Common myeloid progenitor, CD34-positive (primary cell): ENCODE results near the gene MEGF6.
"Not testable (repeated sequence)": the region's sequence is repeated elsewhere in the genome, so short reads cannot be mapped to it uniquely, and the experiment has no call there.

ENCODE experiments used
- CTCF ChIA-PET: fragments of 350-600 bp; sonication (Branson Sonifier 250); formaldehyde crosslinking; loops from one replicate; lab custom pipeline; 2021; ENCODE audit warnings: antibody characterized with exemption; lab: Charles Lee
- POLR2A ChIA-PET: fragments of 350-600 bp; sonication (Branson Sonifier 250); formaldehyde crosslinking; loops from one replicate; lab custom pipeline; 2021; ENCODE audit warnings: antibody characterized with exemption; lab: Charles Lee
- DNase-seq, 3 donors: peaks; one replicate each; pipeline versions ENCODE4 v3.0.0 to v3.0.0-alpha.2; 2013
- H3K27ac ChIP-seq, 2 experiments: 1 replicate in 1 of 2; 2 replicates in 1 of 2; pipeline ENCODE4 v1.7.0; 2013; ENCODE audit warnings: inconsistent platforms in 2 of 2, low read length in 2 of 2, mild to moderate bottlenecking in 2 of 2, low read depth in 1 of 2, moderate library complexity in 1 of 2; ENCODE audit not compliant: severe bottlenecking in 2 of 2, insufficient read depth in 1 of 2, poor library complexity in 1 of 2
- H3K27me3 ChIP-seq, 5 experiments: replicated peaks in 2 of 5; 1 replicate in 3 of 5; 2 replicates in 2 of 5; pipeline versions ENCODE4 v1.6.1 to v1.7.0; 2013; ENCODE audit warnings: low read length in 4 of 5, mild to moderate bottlenecking in 2 of 5, moderate library complexity in 2 of 5, inconsistent platforms in 1 of 5; ENCODE audit not compliant: insufficient read depth in 5 of 5, control insufficient read depth in 4 of 5
- H3K36me3 ChIP-seq, 4 experiments: 1 replicate in 2 of 4; 2 replicates in 2 of 4; pipeline versions ENCODE4 v1.6.1 to v1.7.0; 2013; ENCODE audit warnings: low read length in 3 of 4, control low read depth in 1 of 4, mild to moderate bottlenecking in 1 of 4; ENCODE audit not compliant: control insufficient read depth in 4 of 4, insufficient read depth in 4 of 4
- H3K4me1 ChIP-seq, 4 experiments: 1 replicate in 3 of 4; 2 replicates in 1 of 4; pipeline versions ENCODE4 v1.6.1 to v1.7.1; 2013; ENCODE audit warnings: low read length in 3 of 4, mild to moderate bottlenecking in 3 of 4, control low read depth in 1 of 4, inconsistent platforms in 1 of 4, moderate library complexity in 1 of 4; ENCODE audit not compliant: control insufficient read depth in 4 of 4, insufficient read depth in 4 of 4; ENCODE audit errors: control extremely low read depth in 1 of 4
- H3K4me3 ChIP-seq, 7 experiments: 1 replicate in 4 of 7; 2 replicates in 3 of 7; pipeline versions ENCODE4 v1.5.1 to v1.7.0; 2013; ENCODE audit warnings: mild to moderate bottlenecking in 7 of 7, low read length in 6 of 7, moderate library complexity in 6 of 7, inconsistent platforms in 2 of 7, low read depth in 2 of 7, control low read depth in 1 of 7; ENCODE audit not compliant: insufficient read depth in 4 of 7, control insufficient read depth in 1 of 7; ENCODE audit errors: extremely low read depth in 1 of 7
- H3K9me3 ChIP-seq, 5 experiments: 1 replicate in 4 of 5; 2 replicates in 1 of 5; pipeline versions ENCODE4 v1.6.1 to v1.7.1; 2013; ENCODE audit warnings: low read length in 4 of 5, mild to moderate bottlenecking in 2 of 5, inconsistent platforms in 1 of 5, low read depth in 1 of 5, moderate library complexity in 1 of 5; ENCODE audit not compliant: control insufficient read depth in 4 of 5, insufficient read depth in 2 of 5; ENCODE audit errors: control extremely low read depth in 1 of 5
- WGBS: methylation state at CpG from one replicate; pipeline ENCODE4 v1.1.5; 2013; ENCODE audit not compliant: insufficient coverage; 5-methylcytosine and 5-hydroxymethylcytosine counted together

MEGF6 gene

GRCh38 chr1:3575515-3575914 lies 35.8 kb downstream of the MEGF6 start:
- H3K4me3 ChIP-seq, POLR2A ChIA-PET, H3K27me3 ChIP-seq, H3K4me1 ChIP-seq, H3K9me3 ChIP-seq, CTCF ChIA-PET, H3K27ac ChIP-seq, DNase-seq: not testable (repeated sequence)
- H3K36me3 ChIP-seq = peaks cover 2 to 42% (median 34%) of the 10 kb centered on the region in 4 experiments
- 100% methylated on average over 4 of the region's 6 CpGs for WGBS

GRCh38 chr1:3573500-3573899 lies 37.8 kb downstream of the MEGF6 start:
- CTCF ChIA-PET = interaction anchor here (1.5 kb wide), 1 partner anchor 42 kb away, joined by 4 read pairs; no protein-coding TSS in a partner anchor
- WGBS = 98% methylated on average over 5 of the region's 9 CpGs

DNA sequence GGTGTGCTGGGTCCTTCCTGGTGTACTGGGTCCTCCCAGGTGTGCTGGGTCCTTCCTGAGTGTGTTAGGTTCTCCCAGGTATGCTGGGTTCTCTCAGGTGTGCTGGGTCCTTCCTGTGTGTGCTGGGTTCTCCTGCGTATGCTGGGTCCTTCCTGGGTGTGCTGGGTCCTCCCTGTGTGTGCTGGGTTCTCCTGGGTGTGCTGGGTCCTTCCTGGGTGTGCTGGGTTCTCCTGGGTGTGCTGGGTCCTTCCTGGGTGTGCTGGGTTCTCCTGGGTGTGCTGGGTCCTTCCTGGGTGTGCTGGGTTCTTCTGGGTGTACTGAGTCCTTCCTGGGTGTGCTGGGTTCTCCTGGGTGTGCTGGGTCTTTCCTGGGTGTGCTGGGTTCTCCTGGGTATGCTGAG lies 38.7 kb downstream of the MEGF6 start:
- H3K4me1 ChIP-seq, DNase-seq, H3K4me3 ChIP-seq, H3K9me3 ChIP-seq, H3K27ac ChIP-seq, H3K27me3 ChIP-seq, POLR2A ChIA-PET: not testable (repeated sequence)
- H3K36me3 ChIP-seq = peaks cover 0 to 29% (median 22%) of the 10 kb centered on the region in 4 experiments
- WGBS = 90% methylated on average over 1 of the region's 1 CpG
- CTCF ChIA-PET = interaction anchor here (1.5 kb wide), 1 partner anchor 43 kb away, joined by 4 read pairs; no protein-coding TSS in a partner anchor

More at GRCh38 chr1:3573500-3573899, 37.8 kb downstream of the MEGF6 start:
- Histone ChIP-seq H3K36me3 (peaks cover under 1 to 30% (median 24%) of the 10 kb centered on the region in 4 experiments), H3K27ac (no peak overlapping the region), H3K27me3 (no peaks in the 10 kb centered on the region), H3K4me3 (no peak overlapping the region), H3K9me3 (no peaks in the 10 kb centered on the region), H3K4me1 (no peaks in the 10 kb centered on the region)
- POLR2A ChIA-PET = no interaction called here
- no peak for DNase-seq

GRCh38 chr1:3571263-3571662 lies 40.0 kb downstream of the MEGF6 start:
- Histone ChIP-seq H3K9me3 (no peaks in the 10 kb centered on the region), H3K27me3 (no peaks in the 10 kb centered on the region), H3K36me3 (peaks cover 0 to 29% (median 23%) of the 10 kb centered on the region in 4 experiments), H3K4me3 (no peak overlapping the region), H3K4me1 (no peaks in the 10 kb centered on the region), H3K27ac (no peak overlapping the region)
- POLR2A ChIA-PET = no interaction called here
- CTCF ChIA-PET = no interaction called here
- 94% methylated on average over 6 of the region's 6 CpGs for WGBS
- DNase-seq = no peak

DNA sequence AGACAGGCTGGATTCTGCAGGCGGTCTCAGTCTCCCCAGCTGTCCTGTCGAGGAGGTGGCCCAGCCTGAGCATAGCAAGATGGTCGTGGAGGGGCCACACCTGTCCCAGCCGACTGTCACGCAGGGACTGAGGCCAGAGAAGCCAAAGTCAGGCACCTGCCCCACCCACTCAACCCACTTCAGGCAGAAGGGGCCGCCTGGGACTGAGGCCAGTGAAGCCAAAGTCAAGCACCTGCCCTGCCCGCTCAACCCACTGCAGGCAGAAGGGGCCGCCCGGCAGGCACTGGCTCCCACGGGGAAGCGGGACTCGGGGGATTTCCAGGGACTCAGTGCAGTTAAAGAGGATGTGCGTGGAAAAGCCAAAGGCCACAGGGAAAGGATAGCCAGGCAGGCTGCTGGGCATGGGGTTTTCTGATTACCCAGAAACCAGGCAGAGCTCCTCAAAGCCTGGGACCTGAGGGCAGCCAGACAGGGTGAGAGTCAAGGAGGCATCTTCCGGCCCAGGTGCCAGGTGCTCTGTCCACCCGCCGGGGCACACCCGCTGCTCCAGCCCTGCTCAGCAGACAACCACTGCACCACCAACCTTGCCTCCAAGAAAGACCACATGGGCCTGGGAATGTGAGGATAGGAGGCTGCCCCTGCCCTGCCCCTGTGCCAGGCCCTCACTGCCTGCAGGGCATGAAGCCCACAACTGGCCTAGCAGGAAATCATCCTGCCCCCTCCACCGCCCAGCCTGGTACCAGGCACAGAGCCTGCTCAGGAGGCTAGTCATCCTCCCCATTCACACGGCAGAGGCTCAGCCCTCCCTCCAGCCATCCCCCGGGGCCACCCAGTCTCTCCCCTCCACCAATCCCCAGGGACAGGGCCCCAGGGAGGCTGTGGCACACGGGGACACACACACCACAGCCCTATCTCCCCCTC lies 41.0 kb downstream of the MEGF6 start:
- ChIA-PET CTCF (no interaction called here), POLR2A (no interaction called here)
- Histone ChIP-seq H3K9me3 (no peaks in the 10 kb centered on the region), H3K27ac (no peak overlapping the region), H3K36me3 (peaks cover 0 to 26% (median 22%) of the 10 kb centered on the region in 4 experiments), H3K4me1 (no peaks in the 10 kb centered on the region), H3K4me3 (no peak overlapping the region), H3K27me3 (no peaks in the 10 kb centered on the region)
- no peak for DNase-seq
- WGBS = 92% methylated on average over 16 of the region's 21 CpGs

GRCh38 chr1:3569436-3569835 lies 41.9 kb downstream of the MEGF6 start:
- Histone ChIP-seq H3K4me1 (no peaks in the 10 kb centered on the region), H3K36me3 (peaks cover 0 to 26% (median 21%) of the 10 kb centered on the region in 4 experiments), H3K4me3 (no peak overlapping the region), H3K9me3 (no peaks in the 10 kb centered on the region), H3K27me3 (no peaks in the 10 kb centered on the region), H3K27ac (no peak overlapping the region)
- DNase-seq = no peak
- 96% methylated on average over 8 of the region's 8 CpGs for WGBS
- ChIA-PET POLR2A (no interaction called here), CTCF (interaction anchor here (0.8 kb wide), 1 partner anchor 116 kb away, joined by 4 read pairs; no protein-coding TSS in a partner anchor)

DNA sequence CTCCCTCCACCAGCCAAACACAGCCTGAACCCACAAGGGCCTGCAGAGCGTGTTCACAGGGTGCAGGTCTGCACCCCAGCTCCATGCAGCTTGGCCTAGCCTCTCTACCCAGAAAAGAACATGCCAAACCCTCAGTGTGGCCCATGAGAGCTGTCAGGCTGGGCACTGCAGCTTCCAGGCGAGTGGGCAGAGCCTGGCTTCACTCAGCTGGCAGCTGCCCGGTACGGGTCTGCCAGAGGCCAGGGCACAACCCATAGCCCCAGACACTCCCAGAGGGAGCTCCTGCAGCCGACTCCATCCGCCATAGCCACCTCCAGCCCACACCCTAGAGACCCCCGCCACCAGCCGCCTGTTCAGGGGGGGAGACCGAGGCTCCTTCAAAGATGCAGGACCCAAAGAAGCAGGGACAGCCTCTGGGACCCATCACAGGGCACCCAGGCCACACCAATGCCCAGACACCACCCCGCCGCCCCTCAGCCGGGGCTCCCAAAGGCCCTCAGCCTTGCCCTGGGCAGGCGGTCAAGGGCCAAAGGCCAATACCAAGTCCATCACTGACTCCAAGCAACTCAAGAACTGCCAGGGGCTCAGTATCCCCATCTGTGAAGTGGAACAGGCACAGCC lies 42.4 kb downstream of the MEGF6 start:
- peaks cover 0 to 22% (median 20%) of the 10 kb centered on the region in 4 experiments for H3K36me3 ChIP-seq
- ChIA-PET CTCF (interaction anchor here (0.8 to 1.2 kb wide), 2 partner anchors 18 to 116 kb away, joined by 4 read pairs; no protein-coding TSS in a partner anchor), POLR2A (no interaction called here)
- 98% methylated on average over 10 of the region's 13 CpGs for WGBS
- no peaks in the 10 kb centered on the region for H3K9me3 ChIP-seq
- no peak overlapping the region for H3K27ac ChIP-seq
- H3K4me3 ChIP-seq = no peak overlapping the region
- no peak for DNase-seq
- H3K4me1 ChIP-seq = no peaks in the 10 kb centered on the region
- no peaks in the 10 kb centered on the region for H3K27me3 ChIP-seq
